ENCODE results near the gene PEPD.
A peak's percentile ranks its signal among the peaks of the same experiment; 100 is the strongest.

PEPD gene

GRCh38 chr19:33512021-33512420 is 9.6 kb downstream of the PEPD start:
- no peak for DNase-seq

GRCh38 chr19:33511346-33511745 is 10.2 kb downstream of the PEPD start:
- DNase-seq: no peak

GRCh38 chr19:33510462-33511194 is 11.0 kb downstream of the PEPD start:
- DNase-seq: no peak

- DNase-seq: no peak
These were observed 11.8 kb downstream of the PEPD start for GRCh38 chr19:33509774-33510173.

- peak in 7 of 56 donors; percentile 2 to 41 (median 13) for DNase-seq
These were observed 12.5 kb downstream of the PEPD start for GRCh38 chr19:33508941-33509614.

- no peak for DNase-seq
These were observed 13.2 kb downstream of the PEPD start for GRCh38 chr19:33508431-33508830.

GRCh38 chr19:33508009-33508408 is 13.6 kb downstream of the PEPD start:
- DNase-seq: no peak

GRCh38 chr19:33507021-33507956 is 14.3 kb downstream of the PEPD start:
- no peak for DNase-seq

- DNase-seq: no peak
These were observed 15.1 kb downstream of the PEPD start for GRCh38 chr19:33506498-33506897.

- DNase-seq: no peak
These were observed 15.8 kb downstream of the PEPD start for GRCh38 chr19:33505823-33506222.

- no peak for DNase-seq
These were observed 16.4 kb downstream of the PEPD start for GRCh38 chr19:33505148-33505547.

- no peak for DNase-seq
These were observed 17.5 kb downstream of the PEPD start for GRCh38 chr19:33504058-33504444.

GRCh38 chr19:33503433-33504057 is 18.0 kb downstream of the PEPD start:
- DNase-seq: no peak

- DNase-seq: no peak
These were observed 18.6 kb downstream of the PEPD start for GRCh38 chr19:33503030-33503429.

- DNase-seq: no peak
These were observed 19.1 kb downstream of the PEPD start for GRCh38 chr19:33502521-33502920.

- DNase-seq: no peak
These were observed 19.8 kb downstream of the PEPD start for GRCh38 chr19:33501693-33502356.

GRCh38 chr19:33500991-33501390 is 20.6 kb downstream of the PEPD start:
- DNase-seq: no peak

- no peak for DNase-seq
These were observed 21.0 kb downstream of the PEPD start for GRCh38 chr19:33500586-33500985.

- no peak for DNase-seq
These were observed 21.7 kb downstream of the PEPD start for GRCh38 chr19:33499671-33500506.

GRCh38 chr19:33499248-33499647 is 22.3 kb downstream of the PEPD start:
- DNase-seq: no peak
